Transverse colon (tissue), 4 donors: Measurements from ENCODE around the gene FAM47E. TPM values are rescaled to one million over a fixed set of nuclear protein-coding genes. Genes with fewer than 3 reads are reported as not detected.

Experiments
- DNase-seq: peaks from one replicate; pipeline ENCODE4 v3.0.0-alpha.2; 2019
- H3K27ac ChIP-seq, 4 donors: fragments of 200-600 bp; sonication (generic); 2 replicates each; pipeline ENCODE4 v1.5.1; 2016 to 2018; ENCODE audit warnings: inconsistent platforms in 4 of 4
- H3K27me3 ChIP-seq: fragments of 200-600 bp; sonication (generic); 2 replicates; pipeline ENCODE4 v1.5.1; 2017; ENCODE audit warnings: inconsistent platforms
- H3K36me3 ChIP-seq, 4 donors: fragments of 200-600 bp; sonication (generic); 2 replicates each; pipeline ENCODE4 v1.5.1; 2017 to 2019; ENCODE audit warnings: inconsistent platforms in 4 of 4
- H3K4me1 ChIP-seq, 4 donors: fragments of 200-600 bp; sonication (generic); 2 replicates each; pipeline ENCODE4 v1.5.1; 2017 to 2020; ENCODE audit warnings: inconsistent platforms in 4 of 4
- H3K4me3 ChIP-seq, 4 donors: fragments of 200-600 bp; sonication (generic); 1 replicate in 1 of 4; 2 replicates in 3 of 4; pipeline versions ENCODE4 v1.5.1 to v1.6.1; 2017 to 2019; ENCODE audit warnings: inconsistent platforms in 4 of 4
- H3K9me3 ChIP-seq, 2 donors: fragments of 200-600 bp; sonication (generic); 2 replicates each; pipeline ENCODE4 v1.5.1; 2017 to 2019; ENCODE audit warnings: inconsistent platforms in 2 of 2
- CTCF ChIP-seq, 5 experiments: fragments of 200-600 bp in 3 of 5; fragments of 450-650 bp in 2 of 5; sonication (generic) in 3 of 5; IDR thresholded peaks; 1 replicate in 2 of 5; 2 replicates in 3 of 5; pipeline ENCODE4 v1.5.1; 2016 to 2017; ENCODE audit warnings: antibody characterized with exemption in 5 of 5, inconsistent platforms in 3 of 5, mild to moderate bottlenecking in 2 of 5, moderate library complexity in 1 of 5
- EP300 ChIP-seq: sonication (generic); formaldehyde crosslinking; IDR thresholded peaks from one replicate; pipeline ENCODE4 v1.6.1; 2017; ENCODE audit warnings: antibody characterized with exemption, low read depth
- POLR2A ChIP-seq: fragments of 450-650 bp; IDR thresholded peaks from one replicate; pipeline ENCODE4 v1.6.1; 2016; ENCODE audit warnings: antibody characterized with exemption, mild to moderate bottlenecking, moderate library complexity
- POLR2AphosphoS5 ChIP-seq, 3 donors: sonication (generic); formaldehyde crosslinking; IDR thresholded peaks; one replicate each; pipeline ENCODE4 v1.6.1; 2016; ENCODE audit warnings: antibody characterized with exemption in 3 of 3
- in situ Hi-C, 4 donors: fragments of 200-750 bp; cut with MboI; loops; one replicate each; pipeline versions ENCODE4 v1.15.0 to v1.15.1; 2017; ENCODE audit warnings: low sequenced_read_pairs in 3 of 4, low pct_ligation_motif_present in 1 of 4, low pct_unique_long_range_greater_than_20kb in 1 of 4
- intact Hi-C: fragments of 100-400 bp; cut with DNase I; formaldehyde crosslinking; loops from one replicate; pipeline ENCODE4 v1.15.1; 2023; ENCODE audit warnings: low total_unique reads
- total RNA-seq, 4 donors: library from RNA; depleted of rRNA; stranded (reverse); fragments of >200 nt; gene quantifications; one replicate each; pipeline ENCODE4 v1.1.0, GENCODE V29; 2016

The FAM47E gene
- total RNA-seq, 4 donors from 2014 or later: 0.20 to 7.8 (median 2.8) TPM

GRCh38 chr4:76325072-76325471 is 73.6 kb downstream of the FAM47E start:
- H3K36me3 ChIP-seq: no peaks in the 10 kb centered on the region
- peaks cover 26 to 28% of the 10 kb centered on the region in 2 donors for H3K9me3 ChIP-seq
- H3K27ac ChIP-seq: no peak overlapping the region
- in situ Hi-C loops: no loop called here
- H3K4me3 ChIP-seq: no peak overlapping the region
- intact Hi-C loops: no loop called here
- no peaks in the 10 kb centered on the region for H3K27me3 ChIP-seq
- TF ChIP-seq POLR2A (no peak), EP300 (no peak), POLR2AphosphoS5 (IDR thresholded peaks at IDR 0.05) (no peak), CTCF (IDR thresholded peaks at IDR 0.05) (no peak)
- no peaks in the 10 kb centered on the region for H3K4me1 ChIP-seq
- DNase-seq: no peak

GRCh38 chr4:76326515-76326914 is 75.0 kb downstream of the FAM47E start:
- in situ Hi-C loops: no loop called here
- Histone ChIP-seq H3K4me1 (no peaks in the 10 kb centered on the region), H3K4me3 (no peak overlapping the region), H3K27me3 (no peaks in the 10 kb centered on the region), H3K36me3 (no peaks in the 10 kb centered on the region), H3K27ac (no peak overlapping the region), H3K9me3 (peaks cover 22 to 28% of the 10 kb centered on the region in 2 donors)
- no peak for DNase-seq
- intact Hi-C loops: no loop called here
- TF ChIP-seq POLR2AphosphoS5 (IDR thresholded peaks at IDR 0.05): no peak
- no peak for TF ChIP-seq EP300
- TF ChIP-seq POLR2A: no peak
- TF ChIP-seq CTCF (IDR thresholded peaks at IDR 0.05): no peak

Other genes starting within 250 kb of the FAM47E start
- gene CXCL9, start 244.2 kb upstream of the FAM47E start, total RNA-seq: 1 to 10 TPM in 1 of 4 donors, not detected in 3; 2.5 TPM
- 1 to 10 TPM in 1 of 4 donors, not detected in 3; 3.0 TPM for gene CXCL10, start 228.2 kb upstream of the FAM47E start, total RNA-seq
- gene CXCL11, start 215.7 kb upstream of the FAM47E start, total RNA-seq: not detected
- 1 to 10 TPM in 1 of 4 donors, under 1 TPM in 1, not detected in 2; 0.68 to 4.4 TPM for gene ART3, start 177.0 kb upstream of the FAM47E start, total RNA-seq
- 100 to 1,000 TPM in 1 of 4 donors, 10 to 100 TPM in 2, 1 to 10 TPM in 1; 7.0 to 142 (median 29.2) TPM for gene NUP54, start 103.3 kb upstream of the FAM47E start, total RNA-seq
- 100 to 1,000 TPM; 139 to 210 (median 194) TPM for gene SCARB2, start 37.9 kb upstream of the FAM47E start, total RNA-seq
- 10 to 100 TPM in 3 of 4 donors, 1 to 10 TPM in 1; 5.4 to 48.7 (median 17.0) TPM for gene STBD1, start 55.0 kb downstream of the FAM47E start, total RNA-seq
- under 1 TPM in 2 of 4 donors, not detected in 2; 0.16 to 0.55 TPM for gene CCDC158, start 169.4 kb downstream of the FAM47E start, total RNA-seq
- 100 to 1,000 TPM; 182 to 456 (median 437) TPM for gene SHROOM3, start 183.5 kb downstream of the FAM47E start, total RNA-seq